ENCODE results near the gene MSANTD3.

The MSANTD3 gene

GRCh38 chr9:100489836-100490235, 62.9 kb downstream of the MSANTD3 start:
- Histone ChIP-seq H3K9me3 (ENCODE audit: control insufficient read depth, low read length) (no peaks in the 10 kb centered on the region), H3K79me1 (replicated peaks; ENCODE audit: low read length, poor library complexity, severe bottlenecking) (peaks cover 9% of the 10 kb centered on the region), H3K14ac (ENCODE audit: low read length in 2 of 2) (no peak overlapping the region), H2AK5ac (ENCODE audit: low read length, severe bottlenecking) (no peak overlapping the region), H3K27me3 (ENCODE audit: control insufficient read depth in 1 of 2, insufficient read depth in 1 of 2, low read length in 2 of 2) (no peaks in the 10 kb centered on the region), H3K4me1 (ENCODE audit: control insufficient read depth, insufficient read depth, low read depth, low read length) (no peaks in the 10 kb centered on the region), H3K4me2 (ENCODE audit: low read length, poor library complexity, severe bottlenecking) (no peak overlapping the region), H2BK15ac (ENCODE audit: low read depth, poor library complexity, severe bottlenecking) (no peak overlapping the region), H3K4me3 (ENCODE audit: insufficient read depth in 1 of 2, low read depth in 1 of 2, low read length in 2 of 2) (no peak overlapping the region), H2BK5ac (ENCODE audit: low read depth, low read length, poor library complexity, severe bottlenecking) (no peak overlapping the region), H4K8ac (ENCODE audit: low read length) (no peak overlapping the region), H3K9ac (ENCODE audit: low read length) (no peak overlapping the region), H3K23ac (ENCODE audit: low read length in 2 of 2) (no peak overlapping the region), H2BK120ac (ENCODE audit: low read depth, low read length) (no peak overlapping the region), H3K18ac (ENCODE audit: low read depth in 1 of 2, low read length in 2 of 2) (no peak overlapping the region), H3K4ac (ENCODE audit: low read depth in 1 of 2, low read length in 2 of 2) (no peak overlapping the region), H3K36me3 (ENCODE audit: control insufficient read depth in 1 of 2, insufficient read depth in 2 of 2, low read depth in 1 of 2, low read length in 2 of 2) (no peaks in the 10 kb centered on the region), H4K91ac (ENCODE audit: low read length) (no peak overlapping the region), H2BK12ac (ENCODE audit: low read length in 2 of 2) (no peak overlapping the region), H3K27ac (ENCODE audit: low read length, poor library complexity, severe bottlenecking) (no peak overlapping the region), H2AFZ (ENCODE audit: low read depth, low read length) (no peak overlapping the region)
- WGBS = 96% methylated on average over 4 of the region's 4 CpGs
- no peak for DNase-seq

GRCh38 chr9:100492952-100493351, 66.0 kb downstream of the MSANTD3 start:
- WGBS = 100% methylated on average over 1 of the region's 2 CpGs
- H3K27me3 ChIP-seq (ENCODE audit: control insufficient read depth in 1 of 2, insufficient read depth in 1 of 2, low read length in 2 of 2) = no peaks in the 10 kb centered on the region

GRCh38 chr9:100498592-100498991, 71.6 kb downstream of the MSANTD3 start:
- peaks cover 8% of the 10 kb centered on the region for H3K79me1 ChIP-seq (replicated peaks; ENCODE audit: low read length, poor library complexity, severe bottlenecking)
- no peaks in the 10 kb centered on the region for H3K4me1 ChIP-seq (ENCODE audit: control insufficient read depth, insufficient read depth, low read depth, low read length)
- no peak overlapping the region for H3K9ac ChIP-seq (ENCODE audit: low read length)
- H3K4ac ChIP-seq (ENCODE audit: low read depth in 1 of 2, low read length in 2 of 2) = no peak overlapping the region
- no peak overlapping the region for H2AK5ac ChIP-seq (ENCODE audit: low read length, severe bottlenecking)
- no peak overlapping the region for H4K8ac ChIP-seq (ENCODE audit: low read length)
- H3K27me3 ChIP-seq (ENCODE audit: control insufficient read depth in 1 of 2, insufficient read depth in 1 of 2, low read length in 2 of 2) = no peaks in the 10 kb centered on the region
- H3K4me3 ChIP-seq (ENCODE audit: insufficient read depth in 1 of 2, low read depth in 1 of 2, low read length in 2 of 2) = no peak overlapping the region
- peak; percentile 15 for DNase-seq
- H3K23ac ChIP-seq (ENCODE audit: low read length in 2 of 2) = no peak overlapping the region
- no peak overlapping the region for H2AFZ ChIP-seq (ENCODE audit: low read depth, low read length)
- H3K18ac ChIP-seq (ENCODE audit: low read depth in 1 of 2, low read length in 2 of 2) = no peak overlapping the region
- no peak overlapping the region for H2BK15ac ChIP-seq (ENCODE audit: low read depth, poor library complexity, severe bottlenecking)
- no peak overlapping the region for H3K14ac ChIP-seq (ENCODE audit: low read length in 2 of 2)
- H2BK5ac ChIP-seq (ENCODE audit: low read depth, low read length, poor library complexity, severe bottlenecking) = no peak overlapping the region
- H2BK12ac ChIP-seq (ENCODE audit: low read length in 2 of 2) = no peak overlapping the region
- no peaks in the 10 kb centered on the region for H3K9me3 ChIP-seq (ENCODE audit: control insufficient read depth, low read length)
- no peak overlapping the region for H2BK120ac ChIP-seq (ENCODE audit: low read depth, low read length)
- H3K36me3 ChIP-seq (ENCODE audit: control insufficient read depth in 1 of 2, insufficient read depth in 2 of 2, low read depth in 1 of 2, low read length in 2 of 2) = no peaks in the 10 kb centered on the region
- H3K4me2 ChIP-seq (ENCODE audit: low read length, poor library complexity, severe bottlenecking) = no peak overlapping the region
- no peak overlapping the region for H4K91ac ChIP-seq (ENCODE audit: low read length)
- no peak overlapping the region for H3K27ac ChIP-seq (ENCODE audit: low read length, poor library complexity, severe bottlenecking)
- 57% methylated on average over 2 of the region's 5 CpGs for WGBS

More at GRCh38 chr9:100492952-100493351, 66.0 kb downstream of the MSANTD3 start:
- no peak overlapping the region for H3K4ac ChIP-seq (ENCODE audit: low read depth in 1 of 2, low read length in 2 of 2)
- H3K4me2 ChIP-seq (ENCODE audit: low read length, poor library complexity, severe bottlenecking) = no peak overlapping the region
- H3K9ac ChIP-seq (ENCODE audit: low read length) = peak overlapping the region; percentile 25
- no peak overlapping the region for H2BK15ac ChIP-seq (ENCODE audit: low read depth, poor library complexity, severe bottlenecking)
- H3K27ac ChIP-seq (ENCODE audit: low read length, poor library complexity, severe bottlenecking) = no peak overlapping the region
- no peak overlapping the region for H2AK5ac ChIP-seq (ENCODE audit: low read length, severe bottlenecking)
- no peak overlapping the region for H4K91ac ChIP-seq (ENCODE audit: low read length)
- no peaks in the 10 kb centered on the region for H3K36me3 ChIP-seq (ENCODE audit: control insufficient read depth in 1 of 2, insufficient read depth in 2 of 2, low read depth in 1 of 2, low read length in 2 of 2)
- peak; percentile 40 for DNase-seq
- no peak overlapping the region for H3K18ac ChIP-seq (ENCODE audit: low read depth in 1 of 2, low read length in 2 of 2)
- no peak overlapping the region for H2BK5ac ChIP-seq (ENCODE audit: low read depth, low read length, poor library complexity, severe bottlenecking)
- peaks cover 9% of the 10 kb centered on the region for H3K79me1 ChIP-seq (replicated peaks; ENCODE audit: low read length, poor library complexity, severe bottlenecking)
- no peaks in the 10 kb centered on the region for H3K9me3 ChIP-seq (ENCODE audit: control insufficient read depth, low read length)
- H2AFZ ChIP-seq (ENCODE audit: low read depth, low read length) = no peak overlapping the region
- H2BK12ac ChIP-seq (ENCODE audit: low read length in 2 of 2) = no peak overlapping the region
- H2BK120ac ChIP-seq (ENCODE audit: low read depth, low read length) = no peak overlapping the region
- H4K8ac ChIP-seq (ENCODE audit: low read length) = no peak overlapping the region
- no peak overlapping the region for H3K4me3 ChIP-seq (ENCODE audit: insufficient read depth in 1 of 2, low read depth in 1 of 2, low read length in 2 of 2)
- H3K4me1 ChIP-seq (ENCODE audit: control insufficient read depth, insufficient read depth, low read depth, low read length) = no peaks in the 10 kb centered on the region
- no peak overlapping the region for H3K23ac ChIP-seq (ENCODE audit: low read length in 2 of 2)
- no peak overlapping the region for H3K14ac ChIP-seq (ENCODE audit: low read length in 2 of 2)

- no peaks in the 10 kb centered on the region for H3K27me3 ChIP-seq (ENCODE audit: control insufficient read depth in 1 of 2, insufficient read depth in 1 of 2, low read length in 2 of 2)
- H3K4me2 ChIP-seq (ENCODE audit: low read length, poor library complexity, severe bottlenecking) = no peak overlapping the region
- H2BK120ac ChIP-seq (ENCODE audit: low read depth, low read length) = no peak overlapping the region
- no peak overlapping the region for H2BK12ac ChIP-seq (ENCODE audit: low read length in 2 of 2)
- H3K27ac ChIP-seq (ENCODE audit: low read length, poor library complexity, severe bottlenecking) = no peak overlapping the region
- H2BK5ac ChIP-seq (ENCODE audit: low read depth, low read length, poor library complexity, severe bottlenecking) = no peak overlapping the region
- WGBS = 86% methylated on average over 2 of the region's 4 CpGs
- no peak overlapping the region for H3K4me3 ChIP-seq (ENCODE audit: insufficient read depth in 1 of 2, low read depth in 1 of 2, low read length in 2 of 2)
- H3K79me1 ChIP-seq (replicated peaks; ENCODE audit: low read length, poor library complexity, severe bottlenecking) = peaks cover 8% of the 10 kb centered on the region
- H3K9ac ChIP-seq (ENCODE audit: low read length) = no peak overlapping the region
- no peak overlapping the region for H3K4ac ChIP-seq (ENCODE audit: low read depth in 1 of 2, low read length in 2 of 2)
- H3K23ac ChIP-seq (ENCODE audit: low read length in 2 of 2) = no peak overlapping the region
- DNase-seq = no peak
- no peaks in the 10 kb centered on the region for H3K4me1 ChIP-seq (ENCODE audit: control insufficient read depth, insufficient read depth, low read depth, low read length)
- no peak overlapping the region for H2AK5ac ChIP-seq (ENCODE audit: low read length, severe bottlenecking)
- no peak overlapping the region for H3K18ac ChIP-seq (ENCODE audit: low read depth in 1 of 2, low read length in 2 of 2)
- no peaks in the 10 kb centered on the region for H3K36me3 ChIP-seq (ENCODE audit: control insufficient read depth in 1 of 2, insufficient read depth in 2 of 2, low read depth in 1 of 2, low read length in 2 of 2)
- H4K91ac ChIP-seq (ENCODE audit: low read length) = no peak overlapping the region
- H3K14ac ChIP-seq (ENCODE audit: low read length in 2 of 2) = no peak overlapping the region
- H2BK15ac ChIP-seq (ENCODE audit: low read depth, poor library complexity, severe bottlenecking) = no peak overlapping the region
- H3K9me3 ChIP-seq (ENCODE audit: control insufficient read depth, low read length) = no peaks in the 10 kb centered on the region
- no peak overlapping the region for H2AFZ ChIP-seq (ENCODE audit: low read depth, low read length)
- no peak overlapping the region for H4K8ac ChIP-seq (ENCODE audit: low read length)
Measured at GRCh38 chr9:100499460-100499859, 72.5 kb downstream of the MSANTD3 start.
